Thyroid gland (tissue), 4 donors: ENCODE data around the gene REELD1.

Experiments
- POLR2A ChIP-seq, 2 donors: fragments of 450-650 bp; IDR thresholded peaks; one replicate each; pipeline ENCODE4 v1.6.1; 2017; ENCODE audit warnings: antibody characterized with exemption in 2 of 2, mild to moderate bottlenecking in 2 of 2, moderate library complexity in 1 of 2
- TF ChIP-seq, protein P1 (sequence below), 6 experiments: fragments of 200-600 bp in 3 of 6; fragments of 450-650 bp in 3 of 6; sonication (generic) in 3 of 6; IDR thresholded peaks; one replicate each; pipeline ENCODE4 v1.5.1; 2016 to 2019; ENCODE audit warnings: antibody characterized with exemption in 6 of 6, mild to moderate bottlenecking in 2 of 6, inconsistent platforms in 1 of 6, moderate library complexity in 1 of 6

DNA sequence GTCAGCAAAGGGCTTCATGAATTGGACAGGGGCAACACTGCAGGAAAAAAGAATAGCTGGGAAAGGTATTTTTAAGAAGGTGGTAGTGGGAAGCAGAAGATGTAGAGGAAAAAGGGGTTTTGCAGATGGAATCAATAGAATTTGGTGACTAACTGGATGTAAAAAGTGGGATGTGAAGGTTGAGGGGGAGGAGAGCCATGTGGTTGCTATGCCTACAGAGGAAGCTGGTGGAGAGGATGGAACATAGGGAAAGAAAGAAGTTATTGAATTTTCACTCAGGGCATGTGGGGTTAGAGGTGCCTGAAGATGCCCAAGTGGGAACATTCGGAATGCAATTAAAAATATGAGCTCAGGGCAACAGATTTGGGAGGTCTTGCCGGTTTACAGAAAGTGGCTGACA is 33.0 kb downstream of the REELD1 start:
- TF ChIP-seq, protein P1, sequence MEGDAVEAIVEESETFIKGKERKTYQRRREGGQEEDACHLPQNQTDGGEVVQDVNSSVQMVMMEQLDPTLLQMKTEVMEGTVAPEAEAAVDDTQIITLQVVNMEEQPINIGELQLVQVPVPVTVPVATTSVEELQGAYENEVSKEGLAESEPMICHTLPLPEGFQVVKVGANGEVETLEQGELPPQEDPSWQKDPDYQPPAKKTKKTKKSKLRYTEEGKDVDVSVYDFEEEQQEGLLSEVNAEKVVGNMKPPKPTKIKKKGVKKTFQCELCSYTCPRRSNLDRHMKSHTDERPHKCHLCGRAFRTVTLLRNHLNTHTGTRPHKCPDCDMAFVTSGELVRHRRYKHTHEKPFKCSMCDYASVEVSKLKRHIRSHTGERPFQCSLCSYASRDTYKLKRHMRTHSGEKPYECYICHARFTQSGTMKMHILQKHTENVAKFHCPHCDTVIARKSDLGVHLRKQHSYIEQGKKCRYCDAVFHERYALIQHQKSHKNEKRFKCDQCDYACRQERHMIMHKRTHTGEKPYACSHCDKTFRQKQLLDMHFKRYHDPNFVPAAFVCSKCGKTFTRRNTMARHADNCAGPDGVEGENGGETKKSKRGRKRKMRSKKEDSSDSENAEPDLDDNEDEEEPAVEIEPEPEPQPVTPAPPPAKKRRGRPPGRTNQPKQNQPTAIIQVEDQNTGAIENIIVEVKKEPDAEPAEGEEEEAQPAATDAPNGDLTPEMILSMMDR (IDR thresholded peaks at IDR 0.05): no peak
- no peak for TF ChIP-seq POLR2A (IDR thresholded peaks at IDR 0.05)
